ENCODE results near the gene THAP3.

THAP3 gene

DNA sequence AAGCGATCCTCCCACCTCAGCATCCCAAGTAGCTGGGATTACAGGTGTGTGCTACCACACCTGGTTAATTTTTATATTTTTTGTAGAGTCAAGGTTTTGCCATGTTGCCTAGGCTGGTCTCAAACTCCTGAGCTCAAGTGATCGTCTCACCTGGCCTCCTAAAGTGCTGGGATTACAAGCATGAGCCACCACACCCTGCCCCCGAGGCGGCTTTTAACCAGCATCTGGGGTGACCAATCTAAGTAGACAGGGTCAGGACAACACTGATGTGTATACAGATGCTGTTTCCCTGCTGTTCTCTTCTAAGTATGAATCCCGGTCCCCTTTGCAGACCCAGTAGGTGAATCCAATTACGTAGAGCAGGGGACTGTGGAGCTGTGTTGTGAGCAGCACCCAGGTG lies 23.9 kb downstream of the THAP3 start:
- Histone ChIP-seq H3K27ac (ENCODE audit: low read length, poor library complexity, severe bottlenecking) (no peak overlapping the region), H4K91ac (ENCODE audit: low read length) (no peak overlapping the region), H2BK120ac (ENCODE audit: low read depth, low read length) (no peak overlapping the region), H4K8ac (ENCODE audit: low read length) (no peak overlapping the region), H2BK15ac (ENCODE audit: low read depth, poor library complexity, severe bottlenecking) (no peak overlapping the region), H3K4ac (ENCODE audit: low read depth in 1 of 2, low read length in 2 of 2) (no peak overlapping the region), H3K36me3 (ENCODE audit: control insufficient read depth in 1 of 2, insufficient read depth in 2 of 2, low read depth in 1 of 2, low read length in 2 of 2) (peaks cover 56 to 65% of the 10 kb centered on the region in 2 experiments), H2BK5ac (ENCODE audit: low read depth, low read length, poor library complexity, severe bottlenecking) (no peak overlapping the region), H3K23ac (ENCODE audit: low read length in 2 of 2) (no peak overlapping the region), H2AK5ac (ENCODE audit: low read length, severe bottlenecking) (no peak overlapping the region), H3K4me1 (ENCODE audit: control insufficient read depth, insufficient read depth, low read depth, low read length) (peaks cover 14% of the 10 kb centered on the region), H2AFZ (ENCODE audit: low read depth, low read length) (no peak overlapping the region), H3K4me2 (ENCODE audit: low read length, poor library complexity, severe bottlenecking) (no peak overlapping the region), H3K4me3 (ENCODE audit: insufficient read depth in 1 of 2, low read depth in 1 of 2, low read length in 2 of 2) (no peak overlapping the region), H3K14ac (ENCODE audit: low read length in 2 of 2) (no peak overlapping the region), H3K79me1 (replicated peaks; ENCODE audit: low read length, poor library complexity, severe bottlenecking) (peaks cover 10% of the 10 kb centered on the region), H3K27me3 (ENCODE audit: control insufficient read depth in 1 of 2, insufficient read depth in 1 of 2, low read length in 2 of 2) (no peaks in the 10 kb centered on the region), H3K9ac (ENCODE audit: low read length) (no peak overlapping the region), H2BK12ac (ENCODE audit: low read length in 2 of 2) (no peak overlapping the region), H3K18ac (ENCODE audit: low read depth in 1 of 2, low read length in 2 of 2) (no peak overlapping the region), H3K9me3 (ENCODE audit: control insufficient read depth, low read length) (no peaks in the 10 kb centered on the region)
- WGBS, result 96% methylated on average over 5 of the region's 6 CpGs
- DNase-seq, result no peak

DNA sequence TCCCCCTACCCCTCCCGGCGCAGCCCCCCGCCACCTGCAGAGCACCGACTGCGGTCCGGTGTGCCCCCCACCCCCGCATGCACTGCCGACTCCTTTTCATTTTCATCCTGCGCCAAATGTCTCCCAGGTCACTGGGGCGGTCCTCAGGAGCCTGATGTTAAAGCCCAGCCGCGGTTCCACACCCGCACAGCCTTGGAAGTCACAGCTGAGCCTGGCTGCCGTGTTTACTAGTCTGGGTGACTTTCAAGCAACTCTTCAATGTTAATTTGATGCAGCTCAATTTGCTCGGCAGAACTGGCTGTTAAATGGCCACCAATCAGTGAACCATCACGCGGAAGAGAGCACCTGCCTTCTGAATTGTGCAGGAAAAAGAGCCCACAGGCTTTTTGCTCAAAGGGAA lies 27.2 kb downstream of the THAP3 start:
- H3K9ac ChIP-seq (ENCODE audit: low read length), result no peak overlapping the region
- H4K91ac ChIP-seq (ENCODE audit: low read length), result no peak overlapping the region
- no peak overlapping the region for H4K8ac ChIP-seq (ENCODE audit: low read length)
- H2BK5ac ChIP-seq (ENCODE audit: low read depth, low read length, poor library complexity, severe bottlenecking), result no peak overlapping the region
- no peak overlapping the region for H2AK5ac ChIP-seq (ENCODE audit: low read length, severe bottlenecking)
- no peak overlapping the region for H2AFZ ChIP-seq (ENCODE audit: low read depth, low read length)
- peaks cover 43 to 45% of the 10 kb centered on the region in 2 experiments for H3K36me3 ChIP-seq (ENCODE audit: control insufficient read depth in 1 of 2, insufficient read depth in 2 of 2, low read depth in 1 of 2, low read length in 2 of 2)
- DNase-seq, result no peak
- no peak overlapping the region for H3K27ac ChIP-seq (ENCODE audit: low read length, poor library complexity, severe bottlenecking)
- H3K4me2 ChIP-seq (ENCODE audit: low read length, poor library complexity, severe bottlenecking), result no peak overlapping the region
- H3K4ac ChIP-seq (ENCODE audit: low read depth in 1 of 2, low read length in 2 of 2), result no peak overlapping the region
- no peak overlapping the region for H3K23ac ChIP-seq (ENCODE audit: low read length in 2 of 2)
- peaks cover 9% of the 10 kb centered on the region for H3K79me1 ChIP-seq (replicated peaks; ENCODE audit: low read length, poor library complexity, severe bottlenecking)
- no peaks in the 10 kb centered on the region for H3K27me3 ChIP-seq (ENCODE audit: control insufficient read depth in 1 of 2, insufficient read depth in 1 of 2, low read length in 2 of 2)
- H3K18ac ChIP-seq (ENCODE audit: low read depth in 1 of 2, low read length in 2 of 2), result no peak overlapping the region
- H2BK12ac ChIP-seq (ENCODE audit: low read length in 2 of 2), result no peak overlapping the region
- H3K4me3 ChIP-seq (ENCODE audit: insufficient read depth in 1 of 2, low read depth in 1 of 2, low read length in 2 of 2), result no peak overlapping the region
- H3K4me1 ChIP-seq (ENCODE audit: control insufficient read depth, insufficient read depth, low read depth, low read length), result peaks cover 15% of the 10 kb centered on the region
- H3K9me3 ChIP-seq (ENCODE audit: control insufficient read depth, low read length), result no peaks in the 10 kb centered on the region
- H2BK120ac ChIP-seq (ENCODE audit: low read depth, low read length), result no peak overlapping the region
- H2BK15ac ChIP-seq (ENCODE audit: low read depth, poor library complexity, severe bottlenecking), result no peak overlapping the region
- H3K14ac ChIP-seq (ENCODE audit: low read length in 2 of 2), result no peak overlapping the region
- WGBS, result 98% methylated on average over 17 of the region's 17 CpGs

DNA sequence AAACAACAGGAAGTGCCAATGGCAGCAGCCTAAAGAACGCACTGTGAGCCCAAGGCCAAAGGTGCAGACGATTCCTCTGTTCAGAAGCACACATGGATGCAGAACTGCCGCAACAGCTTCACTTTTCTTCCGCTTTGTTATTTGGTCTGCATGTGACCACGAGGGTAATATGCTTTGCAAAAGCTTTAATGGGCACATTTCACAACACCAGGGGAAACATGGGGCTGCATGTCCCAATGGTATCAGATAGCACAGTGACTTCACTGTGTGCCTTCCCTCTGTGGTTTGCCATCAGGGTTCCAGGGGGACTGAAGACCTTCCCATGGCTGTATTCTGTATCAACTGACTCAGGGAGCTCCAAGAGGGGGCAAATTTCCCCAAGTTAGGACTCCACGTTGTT lies 28.3 kb downstream of the THAP3 start:
- H3K4me3 ChIP-seq (ENCODE audit: insufficient read depth in 1 of 2, low read depth in 1 of 2, low read length in 2 of 2), result no peak overlapping the region
- no peak overlapping the region for H3K9ac ChIP-seq (ENCODE audit: low read length)
- no peak overlapping the region for H3K4me2 ChIP-seq (ENCODE audit: low read length, poor library complexity, severe bottlenecking)
- H4K91ac ChIP-seq (ENCODE audit: low read length), result no peak overlapping the region
- H4K8ac ChIP-seq (ENCODE audit: low read length), result no peak overlapping the region
- no peak overlapping the region for H2BK120ac ChIP-seq (ENCODE audit: low read depth, low read length)
- H3K9me3 ChIP-seq (ENCODE audit: control insufficient read depth, low read length), result no peaks in the 10 kb centered on the region
- H3K4ac ChIP-seq (ENCODE audit: low read depth in 1 of 2, low read length in 2 of 2), result no peak overlapping the region
- peak overlapping the region; percentile 57 for H2AK5ac ChIP-seq (ENCODE audit: low read length, severe bottlenecking)
- no peak overlapping the region for H2BK12ac ChIP-seq (ENCODE audit: low read length in 2 of 2)
- no peak overlapping the region for H2AFZ ChIP-seq (ENCODE audit: low read depth, low read length)
- WGBS, result 96% methylated on average over 6 of the region's 6 CpGs
- H3K27ac ChIP-seq (ENCODE audit: low read length, poor library complexity, severe bottlenecking), result peak overlapping the region; percentile 63
- H3K79me1 ChIP-seq (replicated peaks; ENCODE audit: low read length, poor library complexity, severe bottlenecking), result peaks cover 17% of the 10 kb centered on the region
- H2BK5ac ChIP-seq (ENCODE audit: low read depth, low read length, poor library complexity, severe bottlenecking), result no peak overlapping the region
- peaks cover 15% of the 10 kb centered on the region for H3K4me1 ChIP-seq (ENCODE audit: control insufficient read depth, insufficient read depth, low read depth, low read length)
- no peak overlapping the region for H3K18ac ChIP-seq (ENCODE audit: low read depth in 1 of 2, low read length in 2 of 2)
- H3K14ac ChIP-seq (ENCODE audit: low read length in 2 of 2), result no peak overlapping the region
- no peak overlapping the region for H2BK15ac ChIP-seq (ENCODE audit: low read depth, poor library complexity, severe bottlenecking)
- no peaks in the 10 kb centered on the region for H3K27me3 ChIP-seq (ENCODE audit: control insufficient read depth in 1 of 2, insufficient read depth in 1 of 2, low read length in 2 of 2)
- no peak overlapping the region for H3K23ac ChIP-seq (ENCODE audit: low read length in 2 of 2)
- no peak for DNase-seq
- H3K36me3 ChIP-seq (ENCODE audit: control insufficient read depth in 1 of 2, insufficient read depth in 2 of 2, low read depth in 1 of 2, low read length in 2 of 2), result peaks cover 48 to 52% of the 10 kb centered on the region in 2 experiments

DNA sequence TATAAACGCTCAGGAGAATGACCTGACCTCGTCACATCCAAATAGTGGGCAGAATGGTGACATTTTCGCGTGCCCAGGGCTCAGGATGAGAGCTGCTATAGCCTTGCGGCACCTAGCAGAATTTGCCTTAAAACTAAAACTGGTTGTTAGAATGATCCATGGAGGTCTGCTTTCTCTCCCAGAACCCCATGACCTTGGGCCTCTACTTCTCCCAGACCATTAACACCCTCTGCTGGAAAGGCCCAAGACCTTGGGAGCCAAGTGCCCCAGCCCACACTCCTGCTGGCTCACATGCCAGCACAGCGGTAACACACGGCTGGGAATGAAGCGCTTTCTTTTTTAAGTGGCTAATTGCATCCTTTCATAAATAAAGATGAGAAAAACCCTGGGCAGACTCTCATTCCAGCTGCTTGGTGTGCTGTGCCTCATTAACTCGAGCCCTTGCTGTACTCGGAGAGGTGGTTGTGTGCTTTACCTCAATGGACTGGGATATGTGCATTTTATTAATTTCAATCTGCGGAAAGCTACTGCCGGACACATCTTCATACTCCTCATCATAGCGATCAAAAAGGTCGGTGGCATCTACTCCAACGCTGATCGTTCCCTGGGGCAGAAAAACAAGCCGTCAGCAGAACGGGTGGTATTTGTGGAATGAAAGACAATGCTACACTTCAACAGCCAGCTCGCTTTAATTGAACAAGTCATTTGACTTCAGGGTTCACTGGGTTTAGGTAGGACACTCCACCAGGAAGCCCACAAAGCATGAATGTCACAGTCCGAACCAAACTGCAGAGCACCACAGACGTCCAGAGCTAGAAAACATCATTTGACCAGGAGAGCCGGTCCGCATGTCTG lies 29.0 kb downstream of the THAP3 start:
- 98% methylated on average over 23 of the region's 23 CpGs for WGBS
- H4K8ac ChIP-seq (ENCODE audit: low read length), result no peak overlapping the region
- peak overlapping the region; percentile 57 for H2AK5ac ChIP-seq (ENCODE audit: low read length, severe bottlenecking)

More for the DNA sequence above, 29.0 kb downstream of the THAP3 start:
- Histone ChIP-seq H2BK15ac (ENCODE audit: low read depth, poor library complexity, severe bottlenecking) (no peak overlapping the region), H3K4ac (ENCODE audit: low read depth in 1 of 2, low read length in 2 of 2) (no peak overlapping the region), H2AFZ (ENCODE audit: low read depth, low read length) (no peak overlapping the region), H2BK5ac (ENCODE audit: low read depth, low read length, poor library complexity, severe bottlenecking) (no peak overlapping the region), H3K9ac (ENCODE audit: low read length) (no peak overlapping the region), H3K27ac (ENCODE audit: low read length, poor library complexity, severe bottlenecking) (peak overlapping the region; percentile 63), H2BK12ac (ENCODE audit: low read length in 2 of 2) (no peak overlapping the region), H2BK120ac (ENCODE audit: low read depth, low read length) (no peak overlapping the region), H3K4me3 (ENCODE audit: insufficient read depth in 1 of 2, low read depth in 1 of 2, low read length in 2 of 2) (no peak overlapping the region), H3K36me3 (ENCODE audit: control insufficient read depth in 1 of 2, insufficient read depth in 2 of 2, low read depth in 1 of 2, low read length in 2 of 2) (peaks cover 49 to 50% of the 10 kb centered on the region in 2 experiments), H3K9me3 (ENCODE audit: control insufficient read depth, low read length) (no peaks in the 10 kb centered on the region), H3K4me2 (ENCODE audit: low read length, poor library complexity, severe bottlenecking) (no peak overlapping the region), H3K14ac (ENCODE audit: low read length in 2 of 2) (no peak overlapping the region), H3K27me3 (ENCODE audit: control insufficient read depth in 1 of 2, insufficient read depth in 1 of 2, low read length in 2 of 2) (no peaks in the 10 kb centered on the region), H3K18ac (ENCODE audit: low read depth in 1 of 2, low read length in 2 of 2) (no peak overlapping the region), H3K23ac (ENCODE audit: low read length in 2 of 2) (no peak overlapping the region), H3K4me1 (ENCODE audit: control insufficient read depth, insufficient read depth, low read depth, low read length) (peaks cover 15% of the 10 kb centered on the region), H4K91ac (ENCODE audit: low read length) (no peak overlapping the region), H3K79me1 (replicated peaks; ENCODE audit: low read length, poor library complexity, severe bottlenecking) (peaks cover 19% of the 10 kb centered on the region)
- DNase-seq, result no peak
